Embryonic facial prominence (tissue), 1 donor: ENCODE data around the gene SNRPD3.

Experiments
- DNase-seq: peaks from one replicate; pipeline ENCODE4 v3.0.0-alpha.2; 2016; ENCODE audit errors: extremely low spot score

SNRPD3 gene

DNA sequence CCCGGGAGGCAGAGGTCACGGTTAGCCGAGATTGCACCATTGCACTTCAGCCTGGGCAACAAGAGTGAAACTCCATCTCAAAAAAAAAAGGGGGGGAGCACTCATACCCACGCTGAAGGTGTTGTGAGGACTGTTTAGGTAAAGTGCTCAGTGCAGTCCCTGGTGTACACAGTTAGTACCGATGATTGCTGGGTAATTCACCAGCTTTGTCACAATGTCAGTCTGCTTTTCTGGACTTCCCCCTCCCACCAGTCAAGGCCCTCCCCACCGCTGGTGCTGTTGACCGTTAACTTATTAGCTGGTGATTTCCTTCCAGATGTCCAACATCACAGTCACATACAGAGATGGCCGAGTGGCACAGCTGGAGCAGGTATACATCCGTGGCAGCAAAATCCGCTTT lies 11.9 kb downstream of the SNRPD3 start:
- no peak for DNase-seq

DNA sequence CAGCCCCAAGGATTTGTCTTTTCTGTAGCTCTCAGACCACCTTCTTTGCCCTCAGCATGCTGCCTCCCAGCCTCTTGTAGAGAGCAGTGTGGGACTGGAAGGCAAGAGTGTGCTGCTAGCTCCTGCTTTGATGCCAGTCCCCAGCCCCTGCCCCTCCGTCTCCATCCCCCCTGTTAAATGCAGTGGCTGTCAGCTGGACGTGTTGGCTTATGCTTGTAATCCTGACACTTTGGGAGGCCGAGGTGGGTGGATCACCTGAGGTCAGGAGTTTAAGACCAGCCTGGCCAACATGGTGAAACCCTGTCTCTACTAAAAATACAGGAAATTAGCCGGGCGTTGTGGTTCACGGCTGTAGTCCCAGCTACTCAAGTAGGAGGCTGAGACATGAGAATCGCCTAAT lies 15.5 kb downstream of the SNRPD3 start:
- no peak for DNase-seq

DNA sequence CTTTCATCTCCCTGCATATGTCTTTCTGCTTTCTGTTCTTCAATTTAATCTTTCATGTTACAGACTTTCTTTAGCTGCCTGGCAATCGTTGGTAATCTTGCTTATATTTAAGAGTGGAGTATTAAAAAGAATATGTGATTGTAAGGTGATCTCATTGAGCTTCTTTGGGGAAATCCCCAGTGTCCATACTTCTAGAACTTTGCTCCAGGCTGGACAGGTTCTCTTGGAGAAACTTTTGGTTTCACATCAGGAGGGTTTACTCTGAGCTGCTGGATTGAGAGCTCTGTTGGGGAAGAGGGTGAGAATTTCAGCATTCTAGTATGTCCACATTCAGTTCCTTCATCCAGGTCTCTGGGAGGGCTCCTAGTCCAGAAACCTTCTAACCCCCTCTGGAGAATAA lies 21.0 kb downstream of the SNRPD3 start:
- no peak for DNase-seq

DNA sequence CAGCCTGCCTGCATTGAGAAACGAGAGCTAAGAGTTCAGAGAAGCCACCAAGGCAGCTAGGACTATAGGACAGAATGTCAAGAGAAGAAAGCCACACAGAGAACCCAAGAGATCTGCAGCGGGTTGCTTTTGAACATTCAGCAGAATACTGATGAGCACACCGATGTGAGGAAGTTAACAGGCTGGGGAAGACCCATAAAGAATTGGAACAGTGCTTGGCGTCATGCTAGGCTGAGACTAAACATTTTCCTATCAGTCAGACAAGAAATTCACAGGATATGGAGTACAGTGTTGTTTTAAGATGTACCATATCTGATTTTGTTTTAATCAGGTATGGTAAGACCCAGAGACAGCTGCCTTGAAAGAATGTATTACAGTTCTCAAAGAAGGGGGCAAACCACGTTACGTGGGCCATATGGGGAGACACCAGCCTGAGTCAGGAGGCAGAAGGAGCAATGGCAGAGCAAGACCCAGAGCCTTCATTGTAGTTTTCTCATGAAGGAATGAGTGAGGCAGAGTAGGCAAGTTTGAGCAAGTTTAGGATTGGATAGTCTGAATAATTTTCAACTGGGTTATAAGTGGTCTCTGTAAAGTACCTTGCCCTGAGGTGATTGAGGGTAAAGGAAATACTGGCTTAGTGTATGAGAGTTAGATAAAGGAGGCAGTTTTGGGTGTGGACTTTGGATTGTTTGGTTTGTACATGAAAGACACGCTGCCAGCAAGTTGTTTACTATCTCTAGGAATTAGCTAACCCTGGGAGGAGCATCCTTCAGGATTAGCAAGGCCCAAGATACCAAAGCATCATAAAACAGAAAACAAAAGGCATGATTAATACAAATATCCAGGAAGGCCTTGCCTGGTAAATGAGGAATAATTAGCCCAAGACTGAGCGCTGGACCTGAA lies 22.8 kb downstream of the SNRPD3 start:
- DNase-seq = no peak

DNA sequence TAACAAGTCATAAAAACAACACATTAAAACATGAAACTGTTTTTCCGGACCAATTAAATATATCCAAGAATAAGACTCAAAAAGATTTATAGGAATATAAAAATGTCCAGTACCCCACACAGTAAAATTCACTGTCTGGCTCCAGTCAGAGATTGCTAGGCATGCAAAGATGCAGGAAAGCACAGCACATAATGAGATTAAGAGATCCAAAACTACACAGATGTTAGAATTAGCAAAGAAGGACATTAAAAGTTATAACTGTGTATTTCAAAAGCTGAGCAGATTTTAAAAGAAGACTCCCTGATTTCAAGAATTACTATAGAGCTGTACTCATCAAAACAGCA lies 23.4 kb downstream of the SNRPD3 start:
- no peak for DNase-seq

DNA sequence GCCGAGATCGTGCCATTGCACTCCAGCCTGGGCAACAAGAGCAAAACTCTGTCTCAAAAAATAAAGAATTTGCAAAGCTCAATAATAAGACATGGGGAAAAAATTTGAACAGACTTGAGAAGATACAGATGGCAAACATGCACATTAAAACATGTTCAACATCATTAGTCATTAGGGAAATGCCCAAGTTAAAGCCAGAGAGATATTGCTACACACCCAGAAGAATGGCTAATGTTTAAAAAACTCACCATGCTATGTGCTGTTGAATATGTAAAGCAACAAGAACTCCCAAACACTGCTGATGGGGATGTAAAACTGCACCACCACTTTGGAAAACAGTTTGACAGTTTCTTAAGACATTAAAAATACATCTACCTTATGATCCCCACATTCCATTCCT lies 24.5 kb downstream of the SNRPD3 start:
- no peak for DNase-seq

DNA sequence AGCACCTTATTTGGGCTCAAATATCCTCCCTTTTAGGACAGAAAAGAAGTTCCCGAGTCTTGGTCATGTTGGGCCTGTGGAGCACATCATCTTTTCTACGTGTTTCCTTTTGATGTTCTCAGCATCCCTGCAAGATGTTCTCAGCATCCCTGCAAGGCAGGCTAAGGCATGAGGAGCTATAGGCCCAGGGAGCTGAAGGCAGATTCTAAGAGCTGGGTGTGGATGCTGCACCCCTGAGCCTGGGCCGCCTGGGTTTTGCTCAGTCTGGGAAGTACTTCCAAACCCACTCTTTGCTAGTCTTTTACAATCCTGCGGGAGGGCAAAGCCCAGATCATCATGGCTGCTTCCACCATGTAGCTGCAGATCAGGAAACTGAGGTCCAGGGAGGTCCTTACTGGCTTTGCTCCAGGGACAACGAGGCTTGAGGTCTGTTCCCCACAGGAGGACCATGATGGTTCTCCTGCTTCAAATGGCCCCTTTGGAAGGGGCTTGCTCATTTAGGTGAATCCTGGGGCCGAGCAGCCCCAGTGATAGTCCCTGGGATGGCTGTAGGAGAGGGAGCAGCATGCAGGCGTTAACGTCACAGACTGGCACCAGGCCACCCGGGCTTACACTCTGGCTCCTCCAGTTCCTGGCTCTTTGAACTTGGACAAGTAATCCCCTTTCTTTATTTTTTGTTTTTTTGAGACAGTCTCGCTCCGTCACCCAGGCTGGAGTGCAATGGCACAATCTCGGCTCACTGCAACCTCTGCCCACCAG lies 26.4 kb downstream of the SNRPD3 start:
- no peak for DNase-seq

DNA sequence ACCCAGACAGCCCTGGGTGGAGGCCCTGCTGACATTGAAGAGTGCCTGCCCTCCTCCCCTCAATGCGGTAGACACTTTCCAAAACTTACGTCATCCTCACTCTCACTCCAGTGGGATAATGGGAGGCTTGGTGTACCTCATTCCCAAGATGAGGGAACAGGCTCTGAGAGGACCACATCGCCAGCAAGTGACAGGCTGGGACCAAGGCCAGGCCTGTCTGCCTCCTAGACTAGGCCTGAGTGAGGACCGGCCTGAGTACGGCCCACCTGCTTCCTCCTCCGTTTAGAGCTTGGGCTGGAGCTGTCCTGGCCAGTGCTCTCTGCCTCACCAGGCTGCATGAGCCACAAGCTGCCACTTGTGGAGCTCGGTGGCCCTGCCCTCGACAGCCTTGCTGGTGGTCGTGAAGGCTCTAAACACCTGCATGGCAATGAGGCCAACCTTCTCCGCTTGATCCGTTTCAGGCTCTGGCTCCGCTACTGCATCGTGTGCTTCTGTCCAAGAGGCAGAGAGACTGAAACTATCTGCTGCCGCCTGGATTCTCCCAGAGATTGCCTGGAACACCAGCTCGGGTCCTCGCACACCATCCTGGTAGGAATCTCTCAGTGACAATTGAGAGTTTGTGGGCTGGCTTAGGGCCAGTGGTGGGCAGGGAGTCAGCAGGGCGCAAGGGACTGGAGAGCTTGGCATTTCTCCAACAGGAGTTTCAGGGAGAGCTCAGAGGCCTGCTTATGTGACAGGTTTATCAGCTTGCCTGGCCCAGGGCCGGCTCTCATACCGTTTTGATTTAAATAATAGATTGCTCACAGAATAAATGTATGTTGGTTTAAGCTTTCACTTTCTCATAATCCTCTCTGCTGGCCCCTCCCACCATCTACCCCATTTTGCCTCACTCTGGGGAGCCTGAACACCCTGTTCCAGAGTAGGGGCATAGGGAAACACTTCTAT lies 27.7 kb downstream of the SNRPD3 start:
- DNase-seq = no peak

DNA sequence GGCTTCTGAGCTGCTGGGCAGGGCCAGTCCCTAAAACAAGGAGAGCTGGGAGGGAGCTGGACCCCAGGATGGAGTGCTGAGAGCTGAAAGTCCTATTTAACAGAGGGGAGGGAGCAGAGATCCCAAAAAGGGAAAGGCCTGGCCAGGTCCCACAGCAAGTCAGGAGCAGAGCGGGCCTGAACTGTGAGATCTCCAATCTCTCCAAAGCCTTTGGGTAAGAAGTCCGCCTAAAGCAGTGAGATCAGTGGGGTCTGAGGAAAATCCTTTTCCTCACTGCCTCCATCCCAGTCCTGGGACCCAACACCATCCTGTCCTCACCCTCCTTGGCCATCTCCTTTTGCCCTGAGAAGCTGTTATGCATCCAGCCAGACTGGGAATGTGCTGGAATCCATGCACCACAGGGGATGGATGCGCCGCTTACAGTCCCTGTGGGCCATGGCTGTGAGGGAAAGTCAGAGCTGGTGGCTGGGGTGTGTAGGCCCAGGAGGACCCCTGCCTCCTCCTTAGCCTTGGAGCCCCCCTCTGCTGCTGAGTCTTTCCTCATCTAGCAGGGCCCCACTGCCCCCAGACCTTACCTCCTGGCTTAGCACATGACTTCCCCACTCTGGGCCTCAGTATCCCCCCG lies 28.5 kb downstream of the SNRPD3 start:
- no peak for DNase-seq

DNA sequence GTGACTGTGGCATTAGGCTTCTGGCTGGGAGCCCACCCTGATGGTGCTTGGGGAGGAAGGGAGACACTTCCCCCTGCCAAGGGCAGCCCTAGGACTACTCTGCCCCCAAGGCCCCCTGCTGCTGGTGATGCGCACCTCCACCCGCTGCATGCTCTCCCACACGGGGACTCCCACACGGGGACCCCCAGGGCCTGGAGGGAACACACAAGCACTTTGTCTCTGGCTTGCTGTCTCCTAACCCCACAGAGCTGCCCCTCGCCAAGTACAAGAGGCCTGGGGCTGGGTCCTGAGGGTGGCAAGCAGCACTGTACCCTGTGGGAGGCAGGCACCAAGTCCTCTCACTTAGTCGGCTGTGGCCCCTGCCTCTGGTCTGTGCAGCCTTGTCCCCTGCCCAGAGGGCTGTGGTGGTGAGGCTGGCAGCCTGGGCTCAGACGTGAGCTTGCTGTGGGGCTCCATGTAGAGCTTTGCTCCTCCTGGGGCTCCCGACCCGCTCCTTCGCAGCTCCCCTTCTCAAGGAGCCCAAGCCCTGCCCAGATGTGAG lies 29.1 kb downstream of the SNRPD3 start:
- no peak for DNase-seq

DNA sequence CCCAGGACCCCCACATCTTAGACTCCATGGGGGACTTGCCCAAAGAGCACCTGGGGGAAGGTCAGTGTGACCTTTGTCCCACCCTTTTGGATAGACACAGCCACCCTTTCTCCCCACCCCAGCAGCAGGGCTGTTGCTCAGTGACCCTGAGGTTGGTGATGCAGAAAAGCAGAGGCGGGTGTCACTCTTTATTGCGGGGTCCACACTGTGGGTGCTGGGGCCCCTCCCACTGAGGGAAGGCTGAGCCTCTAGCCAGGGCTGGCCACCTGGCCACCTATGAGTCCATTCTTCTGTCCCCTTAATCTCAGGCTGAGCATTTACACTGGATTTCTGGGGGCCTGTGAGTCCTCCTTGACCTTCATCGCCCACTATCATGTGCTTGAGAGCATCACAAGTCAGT lies 29.7 kb downstream of the SNRPD3 start:
- no peak for DNase-seq

DNA sequence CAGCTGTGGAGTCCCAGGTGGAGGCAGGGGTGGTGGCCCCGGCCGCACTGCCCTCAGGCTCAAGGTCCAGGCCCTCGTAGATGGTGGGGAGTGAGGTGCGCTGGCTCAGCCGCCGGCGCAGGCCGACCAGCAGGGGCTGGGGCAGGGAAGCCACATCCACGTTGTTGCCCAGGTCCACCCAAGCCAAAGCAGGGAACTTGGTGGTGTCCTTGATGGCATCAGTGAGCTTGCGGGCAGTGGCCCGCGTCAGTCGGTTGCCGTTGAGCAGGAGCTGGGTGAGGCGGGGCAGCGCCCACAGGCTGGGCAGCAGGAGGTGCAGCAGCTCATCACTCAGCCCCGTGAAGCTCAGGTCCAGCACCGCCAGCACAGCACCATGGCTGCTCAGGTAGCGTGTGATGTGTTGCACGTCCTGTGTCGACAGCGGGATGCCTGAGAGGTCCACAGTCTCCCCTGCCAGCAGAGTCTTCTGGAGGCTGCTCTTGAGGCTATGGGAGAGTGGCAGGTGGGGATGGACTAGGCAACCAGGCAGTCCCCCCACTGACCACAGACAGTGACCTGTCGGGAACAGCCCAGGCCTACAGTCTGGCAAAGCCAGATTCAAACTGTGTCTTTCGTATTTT lies 30.2 kb downstream of the SNRPD3 start:
- no peak for DNase-seq

DNA sequence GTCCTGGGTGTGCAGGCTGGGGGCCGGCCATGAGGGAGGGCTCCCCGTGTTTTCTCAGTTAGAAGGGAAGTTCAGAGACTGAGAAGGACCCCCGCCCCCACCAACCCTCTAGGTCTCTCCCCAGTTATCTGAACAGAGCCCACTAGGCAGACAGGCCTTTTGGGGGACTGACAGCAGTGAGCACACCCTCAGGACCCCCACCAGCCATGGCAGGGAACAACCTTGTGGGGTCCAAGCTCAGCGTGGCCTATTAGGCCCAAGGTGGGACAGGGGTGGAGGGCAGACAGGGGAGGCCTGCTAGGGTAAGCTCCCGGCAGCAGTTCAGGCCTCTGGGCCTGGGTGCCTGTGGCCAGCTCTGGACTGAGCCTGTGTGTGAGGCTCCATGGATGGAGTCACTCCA lies 31.5 kb downstream of the SNRPD3 start:
- DNase-seq = no peak

DNA sequence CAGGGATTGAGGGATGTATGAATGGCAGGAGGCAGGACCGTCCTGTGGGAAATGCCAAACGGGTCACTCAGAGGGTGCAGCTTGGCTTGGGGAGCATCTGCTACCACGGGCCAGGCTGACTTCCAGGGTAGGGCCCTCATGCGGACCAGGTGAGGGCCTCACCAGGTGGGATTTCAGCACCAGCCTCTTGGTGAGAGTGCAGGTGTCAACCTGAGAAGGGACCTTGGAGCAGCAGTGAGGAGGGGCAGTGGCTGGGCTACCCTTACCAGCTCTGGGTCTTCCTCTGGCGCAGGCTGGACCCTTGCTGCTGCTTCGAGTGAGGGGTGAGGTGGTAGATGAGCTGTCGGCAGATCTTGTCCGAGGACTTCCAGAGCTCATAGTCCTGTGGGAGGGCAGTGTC lies 32.1 kb downstream of the SNRPD3 start:
- DNase-seq = no peak

DNA sequence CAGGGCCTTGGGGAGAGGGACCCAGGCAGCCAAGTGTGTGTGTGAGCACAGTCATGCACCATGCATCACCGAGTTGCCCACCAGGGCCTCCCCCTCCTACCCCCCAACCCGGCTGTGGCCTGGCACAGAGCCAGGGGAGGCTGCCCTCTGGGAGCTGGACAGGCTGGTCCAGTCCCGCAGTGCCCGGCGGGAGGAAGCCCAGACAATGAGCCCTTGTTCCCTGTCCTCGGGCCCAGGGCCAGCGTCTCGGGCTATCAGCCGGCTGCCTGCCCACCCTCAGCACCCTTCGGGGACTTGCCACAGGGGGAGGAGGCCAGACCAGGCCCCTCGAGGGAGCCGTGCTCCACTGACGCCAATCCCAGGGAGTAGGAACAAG lies 32.6 kb downstream of the SNRPD3 start:
- DNase-seq = no peak

DNA sequence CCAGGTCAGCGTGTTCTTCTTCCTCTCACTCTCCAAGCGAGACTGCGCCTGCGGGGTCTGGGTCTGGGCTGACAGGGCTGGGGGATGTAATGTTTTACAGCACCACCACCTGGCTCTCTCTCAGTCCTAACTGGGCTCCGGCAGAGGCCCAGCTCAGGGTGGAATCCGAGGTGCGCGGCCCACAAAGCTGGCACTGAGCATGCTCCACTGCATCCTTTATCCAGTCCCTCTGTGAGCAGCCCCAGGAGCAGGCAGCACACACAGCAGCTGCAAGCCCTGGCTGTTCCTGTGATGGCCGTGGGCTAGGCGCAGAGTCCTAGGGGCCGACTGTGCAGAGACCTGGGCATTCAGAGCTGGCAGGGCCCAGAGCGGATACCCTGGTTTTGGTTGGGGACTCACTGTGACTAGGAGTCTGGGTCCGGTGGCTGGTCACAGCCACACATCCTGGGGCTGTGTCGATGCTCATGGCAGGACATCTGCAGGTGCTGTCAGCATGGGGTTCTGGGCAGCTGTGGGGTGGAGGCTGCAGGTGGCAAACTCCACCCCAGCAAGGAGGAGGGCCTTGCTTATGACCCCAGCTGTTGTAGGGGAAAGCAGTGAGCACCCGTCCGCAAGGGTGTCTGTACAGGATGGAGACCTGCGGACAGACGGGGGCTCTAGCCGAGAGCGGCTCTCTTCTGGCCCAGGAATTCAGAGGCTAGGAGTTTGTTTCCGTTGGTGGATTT lies 33.1 kb downstream of the SNRPD3 start:
- no peak for DNase-seq

DNA sequence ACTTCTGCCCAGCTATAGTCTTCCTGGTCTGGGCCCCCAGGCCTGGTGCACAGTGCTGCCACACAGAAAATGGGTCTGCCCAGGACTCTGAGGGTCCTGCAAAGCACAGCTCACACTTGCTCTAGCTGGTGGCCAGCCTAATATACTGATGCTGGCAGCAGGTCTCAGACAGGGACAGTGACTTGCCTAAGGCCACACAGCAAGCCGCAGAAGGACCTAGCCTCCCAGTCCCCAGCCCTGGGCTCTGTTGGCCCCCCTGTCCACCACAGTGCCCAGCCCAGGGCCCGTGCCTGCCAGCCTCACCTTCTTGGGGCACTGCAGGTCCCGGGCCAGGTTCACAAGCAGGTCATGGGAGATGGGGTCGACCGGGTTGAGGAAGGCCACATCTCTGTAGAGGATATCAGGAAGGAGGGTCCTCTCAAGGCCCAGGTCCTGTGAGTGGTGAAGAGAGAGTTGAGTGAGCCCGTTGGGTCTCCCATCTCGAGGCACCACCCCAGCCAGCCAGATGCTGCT lies 33.8 kb downstream of the SNRPD3 start:
- DNase-seq = no peak

DNA sequence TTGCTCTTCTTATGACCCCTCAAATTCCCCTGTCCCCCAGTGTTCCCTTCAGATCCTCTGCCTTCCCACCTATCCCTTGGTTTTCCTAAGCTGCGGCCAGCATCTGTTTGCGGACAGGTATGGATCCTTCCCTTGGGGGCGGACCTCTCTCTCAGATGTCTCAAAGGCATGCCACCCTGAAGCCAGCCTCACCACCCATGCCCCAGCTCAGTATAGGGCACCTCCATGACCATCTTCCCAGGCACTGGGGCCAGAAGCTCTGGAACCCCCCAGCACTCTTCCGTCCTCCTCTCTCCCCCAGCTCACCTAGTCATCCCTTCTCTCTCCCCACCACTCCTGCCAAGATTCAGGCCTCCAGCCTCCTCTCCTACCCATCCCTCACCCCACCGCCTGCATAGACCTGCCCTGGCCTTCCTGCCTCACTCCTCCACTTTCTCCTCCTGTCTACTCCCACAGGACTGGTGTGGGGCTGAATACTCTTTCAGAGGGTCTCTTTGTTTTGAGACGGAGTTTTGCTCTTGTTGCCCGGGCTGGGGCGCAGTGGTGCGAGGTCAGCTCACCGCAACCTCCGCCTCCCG lies 34.9 kb downstream of the SNRPD3 start:
- DNase-seq = no peak

DNA sequence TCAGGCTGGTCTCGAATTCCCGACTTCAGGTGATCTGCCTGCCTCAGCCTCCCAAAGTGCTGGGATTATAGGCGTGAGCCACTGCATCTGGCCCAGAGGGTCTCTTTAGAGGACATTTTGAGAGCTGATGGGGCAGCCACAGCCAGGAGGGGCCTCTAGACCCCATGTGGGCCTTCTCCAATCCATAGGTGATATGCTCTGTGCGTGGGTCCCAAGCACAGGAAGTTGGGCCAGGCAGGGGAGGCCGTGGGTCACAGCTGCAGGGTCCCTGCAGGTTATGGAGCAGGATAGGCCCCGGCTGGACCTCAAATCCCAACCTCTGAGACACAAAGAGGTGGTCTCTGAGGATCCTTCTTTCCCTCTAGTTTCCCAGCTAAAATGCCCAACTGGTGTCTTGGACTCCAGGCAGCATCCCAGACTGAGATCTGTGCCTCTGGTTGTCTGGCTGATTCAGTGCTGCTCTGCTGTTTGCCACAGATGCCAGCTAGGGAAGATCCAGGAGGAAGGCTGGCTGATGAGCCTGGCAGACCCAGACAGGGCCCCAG lies 35.6 kb downstream of the SNRPD3 start:
- DNase-seq = no peak
